OCI-LY3 (cell line): Measurements from ENCODE around the gene AP1S1.

ENCODE experiments used
- EZH2phosphoT487 ChIP-seq: fragments of 200-600 bp; shearing (Covaris generic); IDR thresholded peaks from 2 replicates; pipeline ENCODE4 v1.6.1; 2018; ENCODE audit warnings: antibody characterized with exemption, mixed run types, low read depth
- TF ChIP-seq, protein P1 (sequence below): fragments of 200-600, 300-600 bp; sonication (generic); IDR thresholded peaks from 2 replicates; pipeline ENCODE4 v1.5.1; 2014; ENCODE audit warnings: antibody characterized with exemption, low read length, low read depth

DNA sequence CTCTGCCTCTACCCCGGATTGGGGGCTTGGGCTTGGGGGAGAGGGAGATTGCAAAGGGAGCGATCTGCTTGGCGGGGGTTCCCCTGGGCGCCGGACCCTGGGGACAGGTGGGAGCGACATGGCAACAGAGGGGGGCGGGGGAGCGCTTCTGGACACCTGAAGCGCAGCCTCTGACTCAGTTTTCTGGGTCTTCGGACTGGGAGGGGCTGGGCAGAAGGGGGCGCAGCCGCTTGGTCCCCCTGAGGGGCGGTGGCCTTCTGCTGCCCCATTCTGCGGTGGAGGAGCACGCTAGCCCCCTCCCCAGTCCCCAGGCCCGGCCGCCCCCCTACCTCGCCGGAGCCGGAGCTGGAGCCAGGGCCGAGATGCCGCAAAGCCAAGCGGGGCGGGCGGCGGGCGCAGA lies 25.4 kb downstream of the AP1S1 start:
- TF ChIP-seq, protein P1, sequence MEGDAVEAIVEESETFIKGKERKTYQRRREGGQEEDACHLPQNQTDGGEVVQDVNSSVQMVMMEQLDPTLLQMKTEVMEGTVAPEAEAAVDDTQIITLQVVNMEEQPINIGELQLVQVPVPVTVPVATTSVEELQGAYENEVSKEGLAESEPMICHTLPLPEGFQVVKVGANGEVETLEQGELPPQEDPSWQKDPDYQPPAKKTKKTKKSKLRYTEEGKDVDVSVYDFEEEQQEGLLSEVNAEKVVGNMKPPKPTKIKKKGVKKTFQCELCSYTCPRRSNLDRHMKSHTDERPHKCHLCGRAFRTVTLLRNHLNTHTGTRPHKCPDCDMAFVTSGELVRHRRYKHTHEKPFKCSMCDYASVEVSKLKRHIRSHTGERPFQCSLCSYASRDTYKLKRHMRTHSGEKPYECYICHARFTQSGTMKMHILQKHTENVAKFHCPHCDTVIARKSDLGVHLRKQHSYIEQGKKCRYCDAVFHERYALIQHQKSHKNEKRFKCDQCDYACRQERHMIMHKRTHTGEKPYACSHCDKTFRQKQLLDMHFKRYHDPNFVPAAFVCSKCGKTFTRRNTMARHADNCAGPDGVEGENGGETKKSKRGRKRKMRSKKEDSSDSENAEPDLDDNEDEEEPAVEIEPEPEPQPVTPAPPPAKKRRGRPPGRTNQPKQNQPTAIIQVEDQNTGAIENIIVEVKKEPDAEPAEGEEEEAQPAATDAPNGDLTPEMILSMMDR = no peak
- no peak for TF ChIP-seq EZH2phosphoT487
